HEK293 (cell line): ENCODE data around the gene PRKD3.

Source experiments
- CTCF ChIA-PET: fragments of 350-600 bp; formaldehyde crosslinking; extraction: SDS; loops from one replicate; lab custom pipeline; 2021; ENCODE audit warnings: antibody characterized with exemption; lab: Yijun Ruan, JAX
- POLR2A ChIA-PET: fragments of 300-600 bp; formaldehyde crosslinking; extraction: SDS; loops from one replicate; lab custom pipeline; 2020; ENCODE audit warnings: antibody characterized with exemption, inconsistent platforms; lab: Yijun Ruan, JAX
- H3K27ac ChIP-seq: fragments of 200-500 bp; sonication (Bioruptor generic); 2 replicates; pipeline ENCODE4 v1.5.1; 2014; ENCODE audit warnings: low read depth, low read length, control low read depth, inconsistent platforms; ENCODE audit errors: extremely low read depth
- H3K36me3 ChIP-seq, 2 experiments: fragments of 200-500 bp in 1 of 2; sonication (Bioruptor generic) in 1 of 2; 1 replicate in 1 of 2; 2 replicates in 1 of 2; pipeline ENCODE4 v1.5.1; 2014 to 2017; ENCODE audit warnings: inconsistent platforms in 2 of 2, low read length in 2 of 2; ENCODE audit not compliant: control insufficient read depth in 2 of 2, insufficient read depth in 1 of 2
- H3K4me1 ChIP-seq: fragments of 200-500 bp; sonication (Bioruptor generic); 2 replicates; pipeline ENCODE4 v1.5.1; 2014; ENCODE audit warnings: mild to moderate bottlenecking, low read length, inconsistent platforms; ENCODE audit not compliant: control insufficient read depth, insufficient read depth
- H3K4me3 ChIP-seq: 2 replicates; pipeline ENCODE4 v1.5.1; 2011; ENCODE audit warnings: low read depth, mild to moderate bottlenecking, control low read depth, low read length, moderate library complexity
- H3K9me3 ChIP-seq: fragments of 200-500 bp; sonication (Bioruptor generic); 2 replicates; pipeline ENCODE4 v1.5.1; 2014; ENCODE audit warnings: low read depth, low read length, inconsistent platforms; ENCODE audit not compliant: control insufficient read depth, insufficient read depth
- BCL11A ChIP-seq: fragments of 450-650 bp; formaldehyde crosslinking; IDR thresholded peaks from 2 replicates; pipeline ENCODE4 v1.5.1; 2016; ENCODE audit warnings: low read depth, missing biosample characterization, missing genetic modification characterization
- BCL6B ChIP-seq: fragments of 450-650 bp; formaldehyde crosslinking; IDR thresholded peaks from 2 replicates; pipeline ENCODE4 v1.5.1; 2017; ENCODE audit warnings: missing biosample characterization, missing genetic modification characterization
- HOXD13 ChIP-seq: sonication (generic); formaldehyde crosslinking; IDR thresholded peaks from 2 replicates; pipeline ENCODE4 v1.8.0; 2022; ENCODE audit warnings: missing genetic modification reagents, borderline replicate concordance
- INSM2 ChIP-seq: fragments of 450-650 bp; formaldehyde crosslinking; IDR thresholded peaks from 2 replicates; pipeline ENCODE4 v1.5.1; 2016; ENCODE audit warnings: missing biosample characterization, missing genetic modification characterization
- MEIS1 ChIP-seq: sonication (generic); formaldehyde crosslinking; IDR thresholded peaks from 2 replicates; pipeline ENCODE4 v1.8.1; 2022; ENCODE audit warnings: missing genetic modification reagents, mild to moderate bottlenecking, borderline replicate concordance
- MYNN ChIP-seq: fragments of 450-650 bp; formaldehyde crosslinking; IDR thresholded peaks from 2 replicates; pipeline ENCODE4 v1.5.1; 2016; ENCODE audit warnings: missing biosample characterization, missing genetic modification characterization, borderline replicate concordance
- MZF1 ChIP-seq: fragments of 450-650 bp; formaldehyde crosslinking; IDR thresholded peaks from 2 replicates; pipeline ENCODE4 v1.5.1; 2017; ENCODE audit warnings: missing biosample characterization, missing genetic modification characterization, borderline replicate concordance
- PBX3 ChIP-seq: sonication (generic); formaldehyde crosslinking; IDR thresholded peaks from 2 replicates; pipeline ENCODE4 v1.8.1; 2022; ENCODE audit warnings: mild to moderate bottlenecking, moderate library complexity, missing genetic modification reagents
- REPIN1 ChIP-seq: fragments of 450-650 bp; formaldehyde crosslinking; IDR thresholded peaks from 2 replicates; pipeline ENCODE4 v1.5.1; 2017; ENCODE audit warnings: missing biosample characterization, missing genetic modification characterization, low read depth
- SALL2 ChIP-seq: fragments of 450-650 bp; formaldehyde crosslinking; IDR thresholded peaks from 2 replicates; pipeline ENCODE4 v1.5.0; 2017; ENCODE audit warnings: missing biosample characterization, mild to moderate bottlenecking, missing genetic modification characterization, borderline replicate concordance
- SCRT2 ChIP-seq: fragments of 450-650 bp; formaldehyde crosslinking; IDR thresholded peaks from 2 replicates; pipeline ENCODE4 v1.5.1; 2016; ENCODE audit warnings: missing biosample characterization, missing genetic modification characterization
- ZBTB20 ChIP-seq: fragments of 450-650 bp; formaldehyde crosslinking; IDR thresholded peaks from 2 replicates; pipeline ENCODE4 v1.5.1; 2016; ENCODE audit warnings: missing biosample characterization, missing genetic modification characterization
- ZFP37 ChIP-seq: fragments of 450-650 bp; formaldehyde crosslinking; IDR thresholded peaks from 2 replicates; pipeline ENCODE4 v1.5.1; 2016; ENCODE audit warnings: missing biosample characterization, missing genetic modification characterization
- ZNF132 ChIP-seq: fragments of 450-650 bp; formaldehyde crosslinking; IDR thresholded peaks from 2 replicates; pipeline ENCODE4 v1.5.1; 2017; ENCODE audit warnings: missing biosample characterization, missing genetic modification characterization, borderline replicate concordance
- ZNF138 ChIP-seq: fragments of 450-650 bp; formaldehyde crosslinking; IDR thresholded peaks from 2 replicates; pipeline ENCODE4 v1.5.1; 2016; ENCODE audit warnings: missing biosample characterization, missing genetic modification characterization, borderline replicate concordance
- ZNF148 ChIP-seq: fragments of 450-650 bp; formaldehyde crosslinking; IDR thresholded peaks from 2 replicates; pipeline ENCODE4 v1.5.0; 2017; ENCODE audit warnings: missing biosample characterization, missing genetic modification characterization, borderline replicate concordance
- ZNF248 ChIP-seq: fragments of 450-650 bp; formaldehyde crosslinking; IDR thresholded peaks from 2 replicates; pipeline ENCODE4 v1.5.1; 2017; ENCODE audit warnings: missing biosample characterization, missing genetic modification characterization
- ZNF280D ChIP-seq: fragments of 450-650 bp; formaldehyde crosslinking; IDR thresholded peaks from 2 replicates; pipeline ENCODE4 v1.5.1; 2016; ENCODE audit warnings: missing biosample characterization, missing genetic modification characterization
- ZNF341 ChIP-seq: fragments of 450-650 bp; formaldehyde crosslinking; IDR thresholded peaks from 2 replicates; pipeline ENCODE4; 2016; ENCODE audit warnings: low read depth, missing biosample characterization, missing genetic modification characterization
- ZNF394 ChIP-seq: fragments of 450-650 bp; formaldehyde crosslinking; IDR thresholded peaks from 2 replicates; pipeline ENCODE4 v1.5.1; 2016; ENCODE audit warnings: missing biosample characterization, missing genetic modification characterization, mild to moderate bottlenecking, moderate library complexity, borderline replicate concordance
- ZNF423 ChIP-seq: fragments of 450-650 bp; formaldehyde crosslinking; IDR thresholded peaks from 2 replicates; pipeline ENCODE4 v1.5.1; 2016; ENCODE audit warnings: missing biosample characterization, missing genetic modification characterization
- ZNF555 ChIP-seq: fragments of 450-650 bp; formaldehyde crosslinking; conservative IDR thresholded peaks from 2 replicates; pipeline ENCODE4 v1.5.1; 2017; ENCODE audit warnings: missing biosample characterization, mild to moderate bottlenecking, missing genetic modification characterization, inconsistent platforms
- ZNF623 ChIP-seq: fragments of 450-650 bp; formaldehyde crosslinking; IDR thresholded peaks from 2 replicates; pipeline ENCODE4 v1.5.1; 2016; ENCODE audit warnings: missing biosample characterization, missing genetic modification characterization
- ZNF777 ChIP-seq: fragments of 450-650 bp; formaldehyde crosslinking; IDR thresholded peaks from 2 replicates; pipeline ENCODE4 v1.5.1; 2017; ENCODE audit warnings: missing biosample characterization, missing genetic modification characterization, borderline replicate concordance

Gene PRKD3

GRCh38 chr2:37367310-37367709 lies 42.7 kb upstream of the PRKD3 start:
- Histone ChIP-seq H3K27ac (no peak overlapping the region), H3K36me3 (peaks cover 0 to 6% of the 10 kb centered on the region in 2 experiments; a peak in 1 of 3 replicates), H3K4me1 (no peaks in the 10 kb centered on the region), H3K4me3 (no peak overlapping the region), H3K9me3 (no peaks in the 10 kb centered on the region)
- ChIA-PET CTCF (no interaction called here), POLR2A (no interaction called here)
- TF ChIP-seq SCRT2 (tag by site-specific recombination) (no peak), ZNF280D (tag by site-specific recombination) (no peak), ZNF555 (no peak), PBX3 (no peak), ZBTB20 (no peak), REPIN1 (tag by site-specific recombination) (no peak), ZNF148 (tag by site-specific recombination) (no peak), HOXD13 (no peak), ZFP37 (tag by site-specific recombination) (no peak), ZNF777 (no peak), ZNF623 (tag by site-specific recombination) (no peak)

GRCh38 chr2:37366773-37367172 lies 42.1 kb upstream of the PRKD3 start:
- Histone ChIP-seq H3K27ac (no peak overlapping the region), H3K36me3 (peaks cover 0 to 6% of the 10 kb centered on the region in 2 experiments; a peak in 1 of 3 replicates), H3K4me3 (no peak overlapping the region)
- POLR2A ChIA-PET = no interaction called here
- peak; percentile 47; the same call in 1 of the 2 replicates for TF ChIP-seq ZNF341
- TF ChIP-seq BCL6B (tag by site-specific recombination) = no peak
- TF ChIP-seq, all 188 proteins: peak for 1
- Histone ChIP-seq H3K4me1 (no peaks in the 10 kb centered on the region), H3K9me3 (no peaks in the 10 kb centered on the region)
- CTCF ChIA-PET = no interaction called here

GRCh38 chr2:37365669-37366068 lies 41.0 kb upstream of the PRKD3 start:
- no peak overlapping the region for H3K4me3 ChIP-seq
- no peaks in the 10 kb centered on the region for H3K4me1 ChIP-seq
- CTCF ChIA-PET = no interaction called here
- no peak for TF ChIP-seq MEIS1 (CRISPR knock-in tag)
- TF ChIP-seq INSM2 = no peak
- no peak for TF ChIP-seq MZF1 (tag by site-specific recombination)
- TF ChIP-seq BCL11A = no peak
- TF ChIP-seq ZNF138 (tag by site-specific recombination) = no peak
- TF ChIP-seq ZNF132 (tag by site-specific recombination) = no peak
- TF ChIP-seq ZNF394 (tag by site-specific recombination) = no peak
- TF ChIP-seq ZNF248 = no peak
- no peak for TF ChIP-seq SALL2
- no peak for TF ChIP-seq MYNN (tag by site-specific recombination)
- TF ChIP-seq ZNF423 (tag by site-specific recombination) = no peak

More at GRCh38 chr2:37365669-37366068, 41.0 kb upstream of the PRKD3 start:
- Histone ChIP-seq H3K36me3 (peaks cover 0 to 7% of the 10 kb centered on the region in 2 experiments; a peak in 1 of 3 replicates), H3K27ac (no peak overlapping the region), H3K9me3 (no peaks in the 10 kb centered on the region)
- POLR2A ChIA-PET = no interaction called here
